Hematopoietic multipotent progenitor cell (in vitro differentiated cells): Measurements from ENCODE around the gene PAQR6. TPM values are rescaled to one million over a fixed set of nuclear protein-coding genes. Genes with fewer than 3 reads are reported as not detected.

ENCODE experiments used
- DNase-seq, 3 donors: peaks; one replicate each; pipeline ENCODE4 v3.0.0-alpha.2; 2011 to 2015; ENCODE audit warnings: low read depth in 2 of 3, low spot score in 2 of 3
- total RNA-seq: library from RNA; depleted of rRNA; stranded (reverse); fragments of >200 nt; gene quantifications from one replicate; pipeline ENCODE4 v1.2.3, GENCODE V29; 2012

Gene PAQR6
- total RNA-seq: 2.2 TPM

- DNase-seq: no peak
These were observed at the start of gene PAQR6 for GRCh38 chr1:156247460-156248322. Gene PAQR6 (minus strand): TSS chr1:156248056. CDS start chr1:156246731, 1,325 bp downstream.

- DNase-seq: peak; percentile 19 to 62 (median 47)
These were observed 47.6 kb upstream of the PAQR6 start, which contains the start of gene GLMP for GRCh38 chr1:156295391-156295947. Gene GLMP (minus strand): TSS chr1:156295679. CDS start chr1:156295645, 34 bp downstream.

GRCh38 chr1:156293895-156294294 is 46.0 kb upstream of the PAQR6 start:
- no peak for DNase-seq

- DNase-seq: no peak
These were observed 45.2 kb upstream of the PAQR6 start for GRCh38 chr1:156293098-156293434.

GRCh38 chr1:156291226-156292061 is 43.6 kb upstream of the PAQR6 start:
- peak in 2 of 3 donors; percentile 69 to 75 for DNase-seq

GRCh38 chr1:156289857-156290256 is 42.0 kb upstream of the PAQR6 start:
- no peak for DNase-seq

GRCh38 chr1:156286061-156286460 is 38.2 kb upstream of the PAQR6 start:
- DNase-seq: no peak

- DNase-seq: no peak
These were observed 37.6 kb upstream of the PAQR6 start for GRCh38 chr1:156285437-156285836.

GRCh38 chr1:156284757-156285156 is 36.9 kb upstream of the PAQR6 start:
- DNase-seq: no peak

GRCh38 chr1:156284112-156284511 is 36.3 kb upstream of the PAQR6 start, which contains the start of gene TMEM79:
Gene TMEM79 (plus strand): TSS chr1:156284325. CDS start chr1:156285227, 902 bp downstream.
- no peak for DNase-seq

GRCh38 chr1:156283521-156283920 is 35.7 kb upstream of the PAQR6 start:
- DNase-seq: no peak

GRCh38 chr1:156282479-156283222 is 34.8 kb upstream of the PAQR6 start, which contains the start of gene SMG5:
Gene SMG5 (minus strand): TSS chr1:156282825. CDS start chr1:156282680, 145 bp downstream.
- DNase-seq: peak; percentile 84 to 99 (median 98)

GRCh38 chr1:156281693-156282478 is 34.0 kb upstream of the PAQR6 start:
- no peak for DNase-seq

- peak in 1 of 3 donors; percentile 50 for DNase-seq
These were observed 33.4 kb upstream of the PAQR6 start for GRCh38 chr1:156281281-156281680.

- no peak for DNase-seq
These were observed 32.0 kb upstream of the PAQR6 start for GRCh38 chr1:156279837-156280236.

- DNase-seq: no peak
These were observed 29.1 kb upstream of the PAQR6 start for GRCh38 chr1:156276966-156277381.

- DNase-seq: no peak
These were observed 28.7 kb upstream of the PAQR6 start for GRCh38 chr1:156276532-156276931.

- no peak for DNase-seq
These were observed 22.5 kb upstream of the PAQR6 start for GRCh38 chr1:156270314-156270713.

- no peak for DNase-seq
These were observed 20.5 kb upstream of the PAQR6 start for GRCh38 chr1:156268336-156268735.
